Stimulated activated naive CD4-positive, alpha-beta T cell treated with Interleukin-2 at 50 U/mL for 16 hours (primary cell): ENCODE measurements around the gene STK40.

ENCODE experiments used
- DNase-seq: peaks from one replicate; lab custom pipeline; 2025; lab: John Stamatoyannopoulos, UW

STK40 gene

DNA sequence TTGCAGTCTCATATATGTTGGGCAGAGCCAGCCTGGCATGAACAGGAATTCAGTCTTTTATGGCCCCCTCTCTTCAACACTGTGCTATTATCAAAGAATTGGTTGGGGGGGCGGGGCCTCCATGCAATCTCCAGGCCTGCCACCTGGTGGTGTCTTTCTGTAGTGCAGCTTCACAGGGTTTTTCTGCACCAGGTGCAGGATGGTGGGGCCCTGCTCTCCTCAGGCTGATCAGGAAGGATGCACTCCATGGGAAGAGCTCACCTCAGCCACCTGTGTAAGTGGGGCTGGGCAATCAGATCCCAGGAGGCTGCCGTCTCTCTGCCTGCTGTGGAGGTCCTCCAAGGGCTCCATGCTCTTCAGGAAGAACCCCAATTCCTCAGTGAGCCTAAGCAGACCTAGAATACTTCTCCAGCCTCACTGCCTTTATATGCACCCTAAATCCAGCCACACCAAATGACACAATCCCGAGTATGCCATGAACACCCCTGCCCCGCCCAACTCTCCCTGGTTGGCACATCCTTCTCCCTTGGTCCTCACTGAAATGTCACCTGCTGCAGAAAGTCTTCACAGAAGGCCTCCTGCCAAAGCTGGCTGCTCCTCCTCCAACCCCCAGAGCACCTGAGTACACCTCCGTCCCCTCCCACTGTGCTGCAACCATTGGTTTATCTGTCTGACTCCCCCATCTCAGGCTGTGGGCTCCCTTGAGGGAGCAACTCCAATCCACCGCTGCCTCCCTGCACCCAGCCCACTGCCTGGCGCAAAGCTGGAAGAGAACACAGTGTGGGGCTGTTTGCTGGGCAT lies 16.5 kb downstream of the STK40 start:
- DNase-seq = peak; percentile 70

GRCh38 chr1:36367798-36368197 lies 17.9 kb downstream of the STK40 start:
- DNase-seq = no peak

DNA sequence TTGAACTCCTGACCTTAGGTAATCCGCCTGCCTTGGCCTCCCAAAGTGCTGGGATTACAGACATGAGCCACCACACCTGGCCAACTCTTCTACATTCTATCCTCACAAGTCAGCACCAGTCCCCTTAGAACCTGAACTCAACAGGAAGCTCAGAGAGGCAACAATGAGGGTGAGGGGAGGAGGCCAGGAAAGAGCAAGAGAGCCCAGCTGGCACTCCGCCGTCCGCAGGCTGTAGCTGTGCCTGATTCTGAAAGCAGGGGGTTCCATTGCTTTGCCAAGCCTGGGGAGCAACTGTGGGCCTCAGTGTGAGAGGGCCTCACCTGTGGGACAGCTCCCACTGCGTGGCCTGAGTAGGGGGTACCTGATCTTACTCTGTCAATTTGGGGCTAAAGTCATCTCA lies 18.7 kb downstream of the STK40 start:
- DNase-seq = no peak

DNA sequence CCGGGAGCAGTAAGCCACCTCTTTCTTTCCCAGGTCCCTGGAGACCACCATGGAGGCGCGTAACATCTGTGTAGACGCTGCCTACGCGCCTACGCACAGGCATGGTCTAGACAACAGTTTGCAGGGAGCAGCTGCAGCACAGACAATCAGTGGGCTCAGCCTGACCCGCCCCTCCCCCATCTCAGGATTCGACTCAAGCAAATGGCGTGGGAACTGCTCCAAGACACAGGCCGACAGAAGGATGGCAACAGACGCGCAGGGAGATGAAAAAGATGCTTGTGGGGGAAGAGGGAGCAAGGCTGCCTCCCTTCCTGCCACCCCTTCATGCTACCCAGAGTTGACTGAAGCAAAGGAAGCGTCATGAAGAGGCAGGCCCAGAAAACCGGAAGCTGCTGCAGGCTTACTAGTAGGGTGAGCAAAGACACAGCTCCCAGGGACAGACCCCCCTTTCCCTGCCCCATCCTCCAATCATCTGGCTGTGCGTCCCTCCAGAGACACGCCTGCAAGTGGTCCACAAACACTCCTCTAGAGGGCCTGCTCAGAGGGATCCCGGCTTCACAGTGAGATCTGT lies 19.5 kb downstream of the STK40 start:
- DNase-seq = peak; percentile 32

DNA sequence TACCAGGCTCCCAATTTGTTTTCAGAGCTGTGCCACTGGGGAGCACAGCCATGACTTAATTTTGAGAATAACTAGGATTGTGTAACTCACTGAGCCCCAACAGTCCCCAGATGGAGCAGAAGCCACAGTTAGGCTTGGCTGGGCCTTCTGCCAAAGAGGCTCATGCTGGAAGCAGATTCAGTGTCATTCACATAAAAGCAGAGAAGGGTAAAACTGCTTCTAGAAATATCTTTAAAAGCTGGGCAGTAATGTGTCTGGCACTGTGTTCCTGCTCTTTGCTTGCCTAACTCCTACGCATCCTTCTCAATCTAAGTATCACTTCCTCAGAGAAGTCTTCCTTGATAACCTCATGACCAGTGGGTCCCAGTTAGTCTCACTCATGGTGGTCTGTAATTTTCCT lies 20.3 kb downstream of the STK40 start:
- DNase-seq = no peak

GRCh38 chr1:36359911-36360550 lies 25.7 kb downstream of the STK40 start:
- no peak for DNase-seq

DNA sequence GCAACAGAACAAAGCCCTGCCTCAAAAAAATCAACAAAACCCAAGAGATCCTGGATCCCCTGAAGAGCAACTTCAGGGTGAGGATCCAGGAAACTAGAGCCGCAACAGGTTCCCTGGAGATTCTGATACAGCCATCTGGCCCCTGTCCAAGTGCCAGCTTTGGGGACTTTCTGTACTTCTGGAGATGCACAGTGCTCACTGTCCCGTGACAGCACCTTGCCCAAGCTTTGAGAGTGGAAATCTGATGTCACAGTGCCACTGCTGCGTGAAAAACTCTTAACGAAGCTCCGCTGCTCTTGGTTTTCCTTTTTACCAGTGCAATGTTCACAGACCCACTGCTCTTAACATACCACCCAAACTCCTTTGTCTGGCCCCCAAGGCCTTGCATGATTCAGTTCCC lies 26.3 kb downstream of the STK40 start:
- no peak for DNase-seq

DNA sequence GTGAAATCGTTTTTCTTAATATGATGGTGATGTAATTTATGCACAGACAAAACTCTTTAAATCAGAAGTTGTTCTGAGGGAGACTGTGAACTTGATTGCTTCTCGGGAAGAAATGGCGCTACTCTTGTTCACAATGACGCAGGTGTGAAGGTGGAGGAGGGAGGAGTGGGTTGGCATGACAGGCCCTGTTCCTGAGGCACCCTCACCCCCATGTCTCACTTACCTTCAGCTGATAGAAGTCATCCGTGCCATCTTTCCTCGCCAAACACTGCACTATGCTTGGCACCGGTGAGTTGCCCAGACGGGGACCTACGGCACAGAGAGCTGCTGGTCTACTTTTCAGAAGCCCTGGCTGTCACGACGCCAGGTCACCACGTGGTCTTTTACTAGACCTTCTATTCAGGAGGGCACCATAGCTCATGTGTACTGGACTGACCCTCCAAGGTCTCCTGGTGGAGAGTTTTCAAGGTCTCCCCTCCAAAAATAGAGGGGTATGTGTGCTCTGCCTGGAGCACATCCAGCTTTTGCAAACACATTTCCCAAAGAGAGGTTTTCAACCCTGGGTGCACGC lies 27.1 kb downstream of the STK40 start:
- no peak for DNase-seq

- no peak for DNase-seq
Observed at GRCh38 chr1:36355811-36356210, 29.9 kb downstream of the STK40 start.

DNA sequence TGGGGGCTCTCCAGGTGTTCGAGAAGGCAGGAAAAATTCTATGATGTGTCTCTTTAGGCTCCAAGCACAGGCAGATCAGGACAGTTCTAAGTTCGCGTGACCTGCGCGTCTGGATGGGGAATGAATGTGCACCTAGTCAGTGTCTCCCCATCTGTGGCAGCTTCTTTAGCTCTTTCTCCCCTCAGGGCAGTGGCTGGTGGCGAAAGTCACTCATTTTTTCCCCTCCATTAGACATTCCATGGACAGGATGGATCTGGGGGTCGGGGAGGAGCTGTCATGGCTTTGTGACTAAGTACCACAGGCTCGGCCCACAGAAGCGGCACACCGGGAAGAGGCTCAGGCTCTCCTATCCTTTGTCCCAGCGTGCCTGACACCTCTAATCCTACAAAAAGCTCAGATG lies 31.2 kb downstream of the STK40 start:
- DNase-seq = no peak

DNA sequence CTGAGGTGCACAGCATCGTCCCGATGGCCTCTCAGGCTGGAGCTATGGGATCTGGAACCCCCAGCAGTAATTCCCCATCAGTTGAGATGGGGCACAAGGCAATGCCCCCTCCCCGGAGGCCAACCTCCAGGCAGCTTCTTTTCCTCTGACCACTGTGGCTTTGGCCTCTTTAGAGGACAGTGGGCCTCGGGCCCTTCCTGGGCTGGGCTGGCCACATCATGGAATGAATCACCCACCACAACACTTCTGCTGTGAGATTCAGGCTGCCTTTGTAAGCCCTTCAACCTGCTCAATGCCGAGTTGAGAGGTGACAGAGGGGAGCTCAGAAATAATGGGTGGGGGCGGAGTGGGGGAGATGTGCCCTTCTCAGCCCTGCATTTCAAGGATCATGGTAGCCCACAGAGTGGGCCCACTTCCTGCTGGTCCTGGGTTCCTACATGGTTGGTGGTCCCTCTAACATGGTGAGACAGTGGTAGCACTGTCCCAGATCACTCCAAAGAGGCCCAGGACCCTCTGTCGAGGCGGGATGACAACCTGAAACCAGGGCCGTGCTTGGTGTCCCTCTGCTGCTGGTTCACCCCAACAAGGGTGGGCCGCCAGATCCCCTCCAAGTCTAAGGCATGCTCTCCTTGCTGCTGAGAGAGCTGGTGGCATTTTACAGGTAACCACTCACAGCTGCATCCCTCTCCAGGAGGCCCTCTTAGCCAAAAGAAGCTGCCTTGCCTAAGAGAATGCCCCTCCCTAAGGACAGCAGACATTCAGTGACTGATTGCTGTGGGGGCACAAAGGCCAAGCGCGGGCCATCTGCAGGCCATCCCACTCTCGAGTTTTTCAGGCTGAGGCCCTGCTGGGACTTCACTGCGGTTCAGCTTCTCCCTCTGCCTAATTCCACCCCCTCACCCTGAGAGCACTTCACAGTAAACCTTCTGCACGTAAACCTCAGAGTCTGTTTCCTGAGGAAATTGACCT lies 32.5 kb downstream of the STK40 start:
- no peak for DNase-seq

GRCh38 chr1:36352125-36352909 lies 33.4 kb downstream of the STK40 start:
- no peak for DNase-seq

DNA sequence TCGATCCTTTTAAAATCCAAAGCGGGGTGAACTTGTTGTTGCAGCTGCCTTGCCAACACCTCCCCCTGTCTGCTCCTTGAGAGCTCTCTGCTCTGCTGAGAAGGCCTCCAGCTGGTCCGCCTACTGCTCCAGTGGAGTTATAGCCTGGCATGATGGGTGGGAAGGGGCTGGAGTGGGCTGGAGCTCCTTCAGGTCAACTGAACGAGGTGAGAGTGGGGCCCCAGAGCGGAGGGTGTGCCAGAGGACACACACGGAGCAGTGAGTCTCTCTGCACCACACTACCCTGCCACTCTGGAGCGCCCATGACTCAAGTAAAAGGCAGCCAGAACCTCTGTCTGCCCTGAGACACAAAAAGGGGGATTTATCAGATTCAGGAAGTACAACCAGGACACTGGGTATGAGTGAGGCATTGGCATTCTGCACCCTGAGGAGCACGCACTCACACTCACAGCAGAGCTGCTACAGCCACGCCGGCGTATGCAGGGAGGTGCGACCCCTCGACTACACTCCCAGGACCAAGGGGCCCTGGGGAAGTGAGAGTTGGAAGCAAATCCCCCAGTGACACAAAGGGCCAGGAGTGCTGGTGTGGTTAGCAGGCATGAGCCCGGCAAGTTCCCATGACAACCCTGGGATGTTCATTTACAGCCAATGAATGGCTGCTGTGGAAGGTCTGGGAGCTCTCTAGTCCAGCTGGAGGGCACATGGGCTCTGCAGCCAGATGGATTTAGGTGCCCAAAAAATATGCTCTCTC lies 34.3 kb downstream of the STK40 start:
- DNase-seq = no peak

DNA sequence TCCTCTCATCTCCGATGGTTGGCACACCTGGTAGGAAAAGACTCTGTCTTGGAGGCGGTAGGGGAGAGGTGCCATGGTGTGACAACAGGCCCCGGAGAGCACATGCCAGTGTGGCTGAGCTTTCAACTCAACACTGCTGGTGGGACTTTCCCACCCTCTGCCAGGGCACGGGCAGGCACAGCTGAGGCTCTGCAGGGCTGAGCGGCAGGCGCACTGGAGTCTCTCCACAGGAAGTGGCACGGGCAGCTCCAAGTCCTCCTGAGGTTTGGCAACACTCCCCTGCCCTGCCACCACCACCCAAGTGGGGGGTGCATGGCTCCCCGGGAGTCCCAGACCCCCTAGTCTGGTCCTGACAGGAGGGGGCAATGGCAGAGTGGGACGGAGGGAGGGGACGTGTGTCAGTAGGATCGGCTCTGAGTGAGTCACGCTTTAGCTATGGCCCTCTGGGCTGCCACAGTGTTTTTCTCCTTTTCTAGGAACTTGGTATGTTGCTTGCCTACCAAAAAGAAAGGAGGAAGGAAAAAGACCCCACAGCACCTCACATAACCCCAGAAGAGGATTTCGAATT lies 35.0 kb downstream of the STK40 start:
- DNase-seq = peak; percentile 33

GRCh38 chr1:36349839-36350238 lies 35.9 kb downstream of the STK40 start:
- DNase-seq = no peak

DNA sequence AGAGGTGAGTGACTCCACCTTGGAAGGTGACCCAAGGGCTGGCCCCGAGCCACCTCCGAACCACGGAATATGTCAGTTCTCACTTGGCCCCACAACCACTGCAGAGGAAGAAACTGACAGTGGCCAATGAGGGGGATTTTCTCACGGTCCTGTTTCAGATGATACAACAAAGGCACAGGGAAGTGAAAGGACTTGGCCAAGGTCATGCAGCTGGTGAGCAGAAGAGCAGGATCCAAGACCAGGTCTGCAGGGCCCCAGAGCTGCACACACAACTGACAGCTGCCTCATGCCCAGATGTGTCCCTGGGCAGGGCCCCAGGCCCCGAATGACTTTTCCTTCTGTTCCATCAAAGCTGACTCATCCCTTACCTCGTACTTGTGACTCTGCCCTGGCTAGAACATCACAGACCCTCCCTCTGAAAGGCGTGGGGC lies 36.5 kb downstream of the STK40 start:
- no peak for DNase-seq

DNA sequence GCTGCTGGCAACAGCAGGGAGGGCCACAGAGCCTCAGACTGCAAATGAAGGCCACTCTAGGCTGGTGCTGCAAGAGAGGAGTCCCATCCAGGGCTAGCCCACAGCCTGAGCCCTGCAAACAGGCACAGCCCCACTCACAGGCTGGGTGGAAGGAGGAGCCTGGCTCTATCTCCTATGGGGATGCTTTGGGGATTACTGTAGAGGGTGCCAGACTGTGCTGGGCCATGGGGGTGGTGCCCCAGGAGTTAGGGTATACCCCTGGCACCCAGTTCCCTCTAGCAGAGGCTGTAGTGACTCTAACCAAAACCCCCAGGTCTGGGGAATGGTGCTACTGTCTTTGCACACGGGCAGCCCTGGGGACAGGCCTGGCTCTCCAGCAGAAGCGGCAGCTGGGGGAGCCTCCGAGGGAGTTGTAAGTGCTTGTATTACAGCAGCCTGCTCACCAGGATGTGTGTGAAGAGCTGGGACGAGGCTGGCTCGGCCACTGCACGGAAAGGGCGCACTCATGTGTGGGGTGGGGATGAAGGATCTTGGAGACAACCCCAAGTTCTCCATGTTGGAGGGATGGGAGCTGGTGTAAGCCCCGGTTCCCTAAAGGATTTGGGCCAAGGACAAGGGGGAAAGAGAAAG lies 38.9 kb downstream of the STK40 start:
- no peak for DNase-seq

DNA sequence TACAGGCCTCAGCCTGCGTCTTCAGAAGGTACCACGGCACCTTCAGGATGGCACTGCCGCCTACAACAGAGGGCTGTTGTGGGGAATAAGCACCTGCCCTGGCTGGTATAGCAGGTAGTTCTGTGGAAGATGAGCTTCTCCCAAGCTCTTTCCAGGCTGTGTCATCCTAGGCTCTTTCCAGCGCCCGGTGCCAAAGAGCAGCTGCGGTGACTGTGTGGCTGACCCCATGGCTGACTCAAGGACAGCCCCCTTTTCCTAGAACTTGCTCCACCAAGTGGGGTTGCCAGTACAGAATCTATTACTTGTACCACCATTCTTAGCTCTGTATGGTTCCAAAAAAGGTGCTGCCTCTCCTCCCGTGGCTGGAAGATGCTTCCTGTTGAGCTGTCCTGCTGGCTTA lies 40.4 kb downstream of the STK40 start:
- no peak for DNase-seq

DNA sequence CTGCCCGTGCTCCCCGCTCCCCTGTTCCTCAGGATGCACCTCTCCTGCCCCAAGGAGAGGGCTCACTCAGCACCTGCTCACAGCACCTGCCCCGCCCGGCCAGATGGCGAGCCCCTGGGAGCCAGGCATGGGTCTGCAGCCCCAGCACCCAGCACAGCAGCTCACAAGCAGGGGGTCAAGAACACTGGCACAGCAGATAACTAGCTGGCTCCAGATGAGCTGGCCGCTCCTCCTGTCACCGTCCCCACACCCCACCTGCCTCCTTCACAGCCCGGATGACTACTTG lies 41.4 kb downstream of the STK40 start:
- DNase-seq = no peak
